B cell (primary cell): ENCODE measurements around the gene AMIGO1.

ENCODE experiments used
- EZH2 ChIP-seq: IDR thresholded peaks from 2 replicates; pipeline ENCODE4 v1.6.1; 2012; ENCODE audit warnings: borderline replicate concordance, low read depth, mild to moderate bottlenecking, moderate library complexity, low read length; ENCODE audit not compliant: insufficient read depth, poor library complexity, severe bottlenecking
- TF ChIP-seq, protein P1 (sequence below): fragments of 200-600 bp; IDR thresholded peaks from one replicate; pipeline ENCODE4 v1.8.0; 2022; ENCODE audit warnings: antibody characterized with exemption, mild to moderate bottlenecking

DNA sequence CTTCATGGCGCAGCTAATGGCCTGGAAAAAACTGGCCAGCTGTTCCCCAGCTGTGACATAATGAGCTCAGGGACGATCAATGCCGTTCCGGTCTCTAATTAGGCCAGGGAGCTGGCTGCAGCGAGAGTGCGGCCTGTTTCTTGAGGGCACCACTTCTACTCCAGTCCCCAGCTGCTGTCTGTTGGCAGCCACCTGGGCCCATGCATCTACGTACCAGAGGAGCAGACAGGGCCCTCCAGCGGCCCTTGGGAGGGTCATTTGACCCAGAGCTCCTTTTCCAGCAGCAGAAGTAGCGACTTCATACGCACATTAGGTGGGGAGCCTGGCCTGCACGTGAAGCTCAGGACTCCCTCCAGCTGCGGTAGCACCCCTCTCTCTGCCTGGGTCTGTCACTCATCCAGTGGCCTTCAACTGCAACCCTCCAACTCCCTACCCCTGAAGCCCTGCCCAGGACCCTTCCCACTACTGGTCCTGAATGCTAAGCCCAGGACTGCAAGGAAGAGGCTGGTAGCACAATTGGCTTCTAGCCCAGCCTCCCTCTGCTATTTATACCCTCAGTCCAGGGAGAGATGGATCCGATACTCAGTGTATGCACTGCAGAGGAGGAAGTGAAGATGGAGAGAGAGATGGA is 21.0 kb upstream of the AMIGO1 start:
- TF ChIP-seq, protein P1, sequence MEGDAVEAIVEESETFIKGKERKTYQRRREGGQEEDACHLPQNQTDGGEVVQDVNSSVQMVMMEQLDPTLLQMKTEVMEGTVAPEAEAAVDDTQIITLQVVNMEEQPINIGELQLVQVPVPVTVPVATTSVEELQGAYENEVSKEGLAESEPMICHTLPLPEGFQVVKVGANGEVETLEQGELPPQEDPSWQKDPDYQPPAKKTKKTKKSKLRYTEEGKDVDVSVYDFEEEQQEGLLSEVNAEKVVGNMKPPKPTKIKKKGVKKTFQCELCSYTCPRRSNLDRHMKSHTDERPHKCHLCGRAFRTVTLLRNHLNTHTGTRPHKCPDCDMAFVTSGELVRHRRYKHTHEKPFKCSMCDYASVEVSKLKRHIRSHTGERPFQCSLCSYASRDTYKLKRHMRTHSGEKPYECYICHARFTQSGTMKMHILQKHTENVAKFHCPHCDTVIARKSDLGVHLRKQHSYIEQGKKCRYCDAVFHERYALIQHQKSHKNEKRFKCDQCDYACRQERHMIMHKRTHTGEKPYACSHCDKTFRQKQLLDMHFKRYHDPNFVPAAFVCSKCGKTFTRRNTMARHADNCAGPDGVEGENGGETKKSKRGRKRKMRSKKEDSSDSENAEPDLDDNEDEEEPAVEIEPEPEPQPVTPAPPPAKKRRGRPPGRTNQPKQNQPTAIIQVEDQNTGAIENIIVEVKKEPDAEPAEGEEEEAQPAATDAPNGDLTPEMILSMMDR, result no peak
- TF ChIP-seq EZH2, result no peak
